Activated effector memory CD4-positive, alpha-beta T cell treated with Interleukin-2 at 50 U/mL for 16 hours (primary cell): ENCODE results near the gene AURKAIP1.

Experiments used
- DNase-seq: peaks from one replicate; pipeline ENCODE4 v3.0.0-alpha.2; 2020

The AURKAIP1 gene

DNA sequence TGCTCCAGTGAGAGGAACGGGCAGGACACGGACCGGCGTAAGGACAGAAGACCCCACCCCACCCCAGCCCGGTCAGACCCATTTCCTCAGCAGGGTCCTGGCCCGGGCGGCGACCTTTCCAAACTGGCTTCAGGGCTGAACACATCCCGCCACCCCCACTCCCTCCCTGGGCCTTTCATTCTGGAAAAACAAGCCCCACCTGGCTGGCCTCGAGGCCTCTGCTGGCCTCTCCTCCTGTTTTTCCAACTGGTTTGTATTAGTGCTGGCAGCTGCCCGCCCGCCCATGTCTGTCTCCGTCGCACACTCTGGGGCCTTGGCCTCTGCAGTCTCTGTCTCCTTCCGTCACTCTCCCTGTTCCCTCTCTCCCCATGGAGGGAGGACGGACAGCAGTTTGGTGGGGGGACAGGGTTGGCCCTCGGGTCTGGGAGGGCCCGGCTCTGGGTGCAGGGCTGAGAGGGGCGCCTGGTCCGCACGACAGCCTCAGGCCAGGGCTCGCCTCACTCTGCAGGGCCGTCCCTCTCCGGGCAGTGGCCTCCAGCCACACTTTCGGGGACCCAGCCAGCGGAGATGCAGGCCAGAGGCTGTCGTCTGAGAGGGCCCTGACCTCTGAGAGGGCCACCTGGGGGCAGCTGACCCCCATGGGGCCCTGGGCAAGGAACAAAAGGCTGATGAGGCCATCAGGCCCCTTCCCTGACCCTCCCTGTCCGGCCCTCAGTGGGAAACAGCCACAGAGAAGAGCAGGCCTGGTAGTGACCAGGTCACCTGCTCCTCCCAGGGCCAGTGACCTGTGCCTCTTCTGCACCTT lies 15.1 kb downstream of the AURKAIP1 start:
- no peak for DNase-seq

DNA sequence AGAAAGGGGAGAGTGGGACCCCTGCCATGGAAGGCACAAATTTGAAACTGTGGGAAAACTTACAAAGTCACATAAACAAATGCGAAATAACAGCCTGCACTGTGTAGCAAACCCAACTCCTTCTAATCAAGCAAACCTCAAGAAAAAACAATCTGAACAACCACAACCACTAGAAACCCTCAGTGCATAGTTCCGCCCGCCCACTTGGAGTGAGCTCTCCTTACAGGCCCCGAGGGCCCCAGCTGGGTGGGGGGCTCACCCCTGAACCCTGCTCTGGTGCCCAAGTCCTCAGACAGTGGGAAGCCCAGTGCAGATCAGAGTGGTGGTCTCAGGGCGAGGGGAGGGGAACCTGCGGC lies 15.7 kb downstream of the AURKAIP1 start:
- no peak for DNase-seq

DNA sequence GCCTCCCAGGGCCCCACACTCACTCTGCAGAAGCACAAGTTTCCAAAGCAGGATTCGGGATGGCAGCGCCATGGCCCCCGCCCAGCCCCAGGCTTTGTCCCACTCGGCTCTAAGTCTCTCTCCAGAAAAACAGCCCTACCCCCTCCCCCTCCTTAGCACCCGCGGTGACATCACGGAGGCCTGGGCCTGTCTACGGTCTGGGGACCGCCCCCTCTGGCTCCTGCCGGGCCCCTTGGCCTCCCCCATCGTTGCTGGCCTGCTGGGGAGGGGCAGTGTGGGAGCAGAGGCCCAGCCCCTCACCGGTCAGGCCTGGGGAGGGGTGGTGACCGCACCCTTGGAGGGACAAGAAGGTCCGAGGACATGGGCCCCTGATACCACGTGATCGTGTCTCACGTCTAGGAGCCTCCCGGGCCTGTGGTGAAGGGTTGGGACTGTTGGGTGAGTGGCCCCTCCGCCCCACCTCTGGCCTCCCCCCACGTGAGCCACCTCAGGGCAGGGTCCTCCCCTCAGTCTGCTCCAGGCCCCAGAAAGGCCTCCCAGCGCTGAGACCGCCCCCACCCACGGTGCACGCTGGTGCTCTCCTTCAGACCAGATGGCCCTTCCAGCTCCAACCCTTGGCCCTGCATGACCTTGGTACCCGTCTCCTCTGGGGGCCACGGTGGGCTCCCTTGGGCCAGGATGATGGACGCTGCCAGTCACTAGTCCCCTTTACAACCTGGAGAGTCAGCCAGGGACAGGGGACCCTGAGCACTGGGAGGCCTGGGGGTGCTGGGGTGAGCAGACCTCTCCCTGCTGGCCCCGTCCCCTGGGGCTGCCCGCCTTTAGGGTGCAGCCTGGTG lies 16.4 kb downstream of the AURKAIP1 start, which contains the start of gene MXRA8:
Gene MXRA8, minus strand, starts transcription at position 123 of the 839 bp plus-strand sequence. Its CDS starts 51 bp downstream, at position 72.
- DNase-seq: no peak

GRCh38 chr1:1357871-1358432 lies 17.1 kb downstream of the AURKAIP1 start:
- DNase-seq: no peak

DNA sequence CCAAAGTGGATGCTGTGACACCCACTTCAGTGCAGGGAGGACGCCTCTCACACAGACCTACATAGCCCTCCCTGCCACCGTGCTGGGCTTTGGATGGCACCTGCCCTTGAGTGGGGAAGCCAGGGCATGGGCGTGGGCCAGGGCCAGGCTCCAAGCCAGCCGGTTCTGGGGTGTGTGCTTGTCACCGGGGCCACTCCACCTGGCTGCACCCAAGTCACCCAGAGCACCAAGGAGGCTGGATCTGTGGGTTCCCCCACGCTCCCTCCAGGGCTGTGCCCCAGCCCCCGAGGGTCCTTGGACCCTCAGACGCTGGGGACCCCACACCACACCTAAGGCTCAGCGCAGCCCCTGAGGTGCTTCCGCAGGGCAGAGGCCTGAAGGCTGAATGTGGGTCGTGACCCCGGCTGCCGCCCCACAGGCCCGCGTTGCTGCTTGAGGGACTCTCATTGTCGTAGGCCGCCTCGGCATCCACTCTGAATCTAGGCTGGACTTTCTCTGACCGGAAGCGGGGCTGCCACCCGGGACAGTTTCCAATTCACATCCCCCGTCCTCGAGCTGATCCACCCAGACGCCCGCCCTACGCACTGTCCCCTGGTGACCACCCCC lies 18.1 kb downstream of the AURKAIP1 start:
- no peak for DNase-seq

GRCh38 chr1:1356166-1356795 lies 18.7 kb downstream of the AURKAIP1 start:
- DNase-seq: no peak

DNA sequence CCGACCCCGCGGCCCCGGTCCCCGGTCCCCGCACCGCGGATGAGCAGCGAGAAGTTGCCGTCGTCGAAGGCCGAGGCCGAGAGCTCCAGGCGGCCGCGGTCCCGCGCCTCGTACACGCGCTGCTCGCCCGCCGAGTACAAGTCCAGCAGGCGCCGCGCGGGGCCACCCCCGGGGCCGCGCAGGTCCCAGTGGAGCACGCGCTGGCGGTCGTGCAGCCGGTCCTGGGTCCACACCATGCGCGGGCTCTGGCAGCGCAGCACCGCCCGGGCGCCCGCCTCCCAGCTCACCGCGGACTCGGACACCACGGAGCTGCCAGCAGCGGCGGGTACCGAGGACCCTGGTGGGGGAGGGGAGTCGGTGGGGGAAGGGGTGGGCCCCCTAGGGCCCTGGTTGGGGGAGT lies 19.6 kb downstream of the AURKAIP1 start:
- DNase-seq: no peak

- DNase-seq: no peak
Measured at GRCh38 chr1:1354271-1355247, 20.4 kb downstream of the AURKAIP1 start.

DNA sequence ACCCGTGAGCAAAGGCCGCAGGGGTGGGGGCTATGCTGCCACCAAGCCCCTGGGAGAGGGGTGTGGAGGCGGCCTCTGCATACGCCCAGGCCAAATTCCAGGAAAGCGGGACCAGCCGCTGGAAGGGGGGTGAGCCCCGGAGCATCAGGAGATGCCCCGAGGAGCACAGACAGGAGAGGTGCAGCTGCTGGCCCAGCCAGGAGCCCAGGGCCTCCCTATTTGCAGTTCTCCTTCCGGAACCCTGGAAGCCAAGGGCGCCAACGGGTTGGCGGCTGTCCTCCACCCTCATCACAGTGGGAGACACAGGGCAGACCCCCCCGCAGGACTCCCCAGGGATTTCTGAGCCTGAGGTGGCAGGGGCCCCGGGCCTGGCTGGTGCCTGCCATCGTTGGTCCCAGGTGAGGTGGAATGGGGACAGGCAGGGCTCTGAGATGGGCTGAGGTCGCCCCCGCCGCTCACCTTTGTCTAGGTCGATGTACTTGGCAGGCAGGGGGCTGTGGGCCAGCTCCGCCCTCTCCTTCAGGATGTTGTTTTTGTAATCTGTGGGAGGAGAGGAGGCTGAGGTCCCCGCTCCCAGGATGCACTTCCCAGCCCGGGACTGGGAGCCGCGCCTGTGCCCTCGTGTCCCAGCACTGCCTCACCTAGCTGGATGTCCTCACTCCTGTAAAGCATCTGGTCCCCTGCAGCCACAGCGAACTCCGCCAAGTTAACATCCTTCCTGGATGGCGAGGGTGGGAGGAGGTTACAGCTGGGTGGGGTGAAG lies 21.4 kb downstream of the AURKAIP1 start:
- no peak for DNase-seq

GRCh38 chr1:1352786-1353388 lies 22.1 kb downstream of the AURKAIP1 start:
- DNase-seq: no peak

- no peak for DNase-seq
Measured at GRCh38 chr1:1351511-1352427, 23.2 kb downstream of the AURKAIP1 start.

- peak; percentile 57 for DNase-seq
Measured at GRCh38 chr1:1349256-1350012, 25.6 kb downstream of the AURKAIP1 start, which contains the start of gene DVL1. DVL1 (minus strand) TSS chr1:1349418; CDS start chr1:1349065, 353 bp downstream.

DNA sequence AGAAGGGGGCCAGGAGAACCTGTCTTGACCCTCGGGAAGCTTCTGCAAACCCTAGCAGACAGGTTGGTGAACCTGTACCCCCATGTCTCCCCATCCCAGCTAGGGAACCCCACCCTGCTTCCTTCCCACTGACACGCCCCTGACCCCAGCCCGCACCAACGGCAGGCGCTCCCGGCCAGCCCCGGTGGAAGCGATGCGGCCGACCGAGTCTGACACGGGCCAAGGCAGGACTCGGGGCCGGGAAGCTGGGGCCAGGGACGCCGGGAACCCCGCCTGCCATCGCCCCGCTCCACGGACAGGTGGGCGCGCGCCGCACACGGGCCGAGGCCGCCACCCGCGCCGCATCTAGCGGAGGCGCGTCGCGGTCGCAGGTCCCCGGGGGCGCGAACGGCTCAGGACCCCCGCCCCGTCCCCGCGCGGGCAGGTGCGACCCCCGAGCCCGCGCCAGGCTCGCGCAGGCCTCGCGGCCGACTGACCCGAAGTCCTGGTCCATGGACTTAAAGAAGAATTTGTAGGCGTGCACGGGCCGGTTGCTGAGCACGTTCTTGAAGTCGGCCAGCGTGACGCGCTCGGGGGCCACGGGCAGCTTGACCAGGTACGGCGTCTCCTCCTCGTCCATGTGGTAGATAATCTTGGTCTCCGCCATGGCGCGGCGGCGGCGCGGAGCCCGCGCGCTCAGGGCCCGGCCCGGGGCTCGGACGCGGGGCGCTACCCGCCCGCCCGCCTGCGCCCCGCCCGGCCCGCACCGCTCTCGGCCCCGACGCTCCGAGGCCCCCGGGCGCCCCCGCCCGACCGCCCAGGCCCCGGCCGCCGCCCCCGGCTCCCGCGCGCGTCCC lies 26.4 kb downstream of the AURKAIP1 start:
- no peak for DNase-seq

DNA sequence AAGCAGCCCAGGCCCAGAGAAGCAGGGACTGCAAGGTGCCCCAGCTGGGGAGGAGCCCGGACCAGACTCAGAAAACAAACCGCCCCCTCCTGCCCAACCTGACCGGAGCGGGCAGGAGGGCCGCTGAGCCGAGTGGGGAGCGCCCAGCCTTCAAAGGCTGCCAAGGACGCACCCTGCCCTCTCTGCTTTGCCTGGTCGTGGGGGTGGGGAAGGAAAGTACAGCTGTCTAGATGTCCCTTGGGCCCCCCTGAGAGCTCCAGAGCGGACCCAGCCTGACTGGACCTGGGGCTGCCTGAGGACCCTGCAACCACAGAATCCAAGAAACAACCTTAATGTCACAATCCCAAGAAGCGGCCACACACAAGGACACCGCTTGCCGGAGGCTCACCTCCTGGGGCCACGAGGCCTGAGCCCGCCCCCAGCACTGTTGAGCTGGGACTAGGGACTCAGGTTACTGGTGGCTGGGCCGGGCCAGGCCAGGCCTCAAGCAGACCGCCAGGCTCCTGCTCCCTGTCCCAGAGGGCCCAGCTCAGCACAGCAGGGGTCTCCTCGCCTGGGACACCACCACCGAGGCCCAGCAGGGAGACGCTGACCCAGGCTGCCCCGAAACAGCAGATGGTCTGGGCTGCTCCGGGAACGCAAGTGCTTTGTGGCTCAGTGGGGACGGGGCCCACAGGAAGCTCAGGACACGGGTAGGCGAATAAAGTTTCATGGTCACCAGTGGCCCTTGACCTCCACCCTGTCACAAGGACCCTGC lies 27.2 kb downstream of the AURKAIP1 start:
- no peak for DNase-seq

- DNase-seq: no peak
Measured at GRCh38 chr1:1347026-1347595, 27.9 kb downstream of the AURKAIP1 start.

DNA sequence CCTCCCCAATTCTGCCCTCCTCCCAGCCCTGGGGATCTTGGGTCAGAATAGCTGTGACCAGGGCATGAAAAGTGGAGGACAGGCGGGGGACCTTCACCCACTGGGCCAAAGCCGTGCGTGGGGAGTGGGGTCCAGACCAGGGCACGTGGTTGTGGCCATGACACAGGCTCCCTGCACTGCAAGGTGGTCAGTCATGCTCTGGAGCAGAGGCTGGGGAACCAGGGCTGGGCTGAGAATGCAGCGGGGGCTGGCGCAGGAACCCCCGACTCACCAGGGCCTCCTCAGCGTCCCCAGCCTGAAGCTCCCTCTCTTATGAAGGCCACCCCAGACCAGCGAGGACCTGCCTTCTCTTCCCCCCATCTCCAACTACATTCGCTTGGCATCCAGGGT lies 28.5 kb downstream of the AURKAIP1 start:
- no peak for DNase-seq
